Stimulated activated naive CD4-positive, alpha-beta T cell treated with Interleukin-2 at 50 U/mL for 16 hours (primary cell): ENCODE results near the gene HRH2.

Source experiments
- DNase-seq: peaks from one replicate; lab custom pipeline; 2025; lab: John Stamatoyannopoulos, UW

HRH2 gene

GRCh38 chr5:175677571-175677970 is 19.7 kb downstream of the HRH2 start:
- no peak for DNase-seq

DNA sequence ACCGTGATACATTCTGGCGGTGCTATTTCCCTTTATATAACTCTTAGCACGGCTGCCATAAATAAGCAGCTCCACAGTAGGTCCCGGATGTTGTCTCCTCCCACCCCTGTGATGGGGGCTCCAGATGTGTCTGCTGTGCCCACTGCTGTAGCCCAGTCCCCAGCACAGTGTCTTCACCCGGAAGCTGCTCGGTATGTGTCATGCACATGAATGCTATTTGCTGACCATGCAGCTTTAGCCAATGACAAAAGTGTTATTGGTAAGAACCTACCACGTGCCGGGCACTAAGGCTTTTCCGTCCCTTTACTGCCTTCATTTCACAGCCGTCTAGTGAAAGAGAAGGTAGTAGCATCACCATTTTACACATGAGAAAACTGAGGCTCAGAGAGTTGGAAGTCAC is 20.2 kb downstream of the HRH2 start:
- DNase-seq = no peak

- DNase-seq = no peak
Measured at GRCh38 chr5:175679411-175679810, 21.5 kb downstream of the HRH2 start.

DNA sequence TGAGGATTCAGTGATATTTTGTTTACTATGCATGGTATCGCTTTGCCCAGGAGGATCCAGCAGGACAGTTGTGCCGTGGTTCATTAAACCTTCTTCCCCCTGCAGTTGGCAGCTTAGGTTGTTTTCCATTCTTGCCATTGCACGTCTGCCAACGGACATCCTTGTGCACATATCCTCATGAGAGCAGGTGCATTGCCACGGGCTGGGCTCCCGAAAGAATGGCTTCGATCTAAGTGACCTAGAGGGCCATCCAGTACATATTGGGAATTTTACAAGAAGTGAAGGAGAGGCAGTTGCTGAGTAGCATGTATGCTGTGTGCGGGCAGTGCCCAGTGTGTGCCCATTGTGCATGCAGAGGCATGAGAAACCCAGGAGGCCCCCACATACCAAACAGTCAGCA is 22.1 kb downstream of the HRH2 start:
- DNase-seq = no peak

GRCh38 chr5:175680463-175680862 is 22.6 kb downstream of the HRH2 start:
- DNase-seq = no peak

GRCh38 chr5:175681045-175681967 is 23.4 kb downstream of the HRH2 start:
- no peak for DNase-seq

DNA sequence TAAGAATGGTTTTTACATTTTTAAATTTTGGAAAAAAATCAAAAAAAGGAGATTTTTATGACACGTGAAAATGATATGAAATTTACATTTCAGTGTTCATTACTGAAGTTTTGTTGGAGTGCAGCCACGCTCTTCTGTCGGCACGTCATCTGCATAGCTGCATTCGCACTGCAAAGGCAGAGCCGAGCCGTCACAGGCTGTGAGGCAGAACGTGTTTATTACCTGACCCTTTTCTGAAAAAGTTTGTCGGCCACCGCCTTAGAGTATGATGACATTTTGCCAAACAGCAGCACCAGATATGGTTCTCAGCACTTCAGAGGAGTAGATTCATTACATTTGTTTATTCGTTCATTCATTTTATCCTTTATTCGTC is 24.1 kb downstream of the HRH2 start:
- DNase-seq = no peak

DNA sequence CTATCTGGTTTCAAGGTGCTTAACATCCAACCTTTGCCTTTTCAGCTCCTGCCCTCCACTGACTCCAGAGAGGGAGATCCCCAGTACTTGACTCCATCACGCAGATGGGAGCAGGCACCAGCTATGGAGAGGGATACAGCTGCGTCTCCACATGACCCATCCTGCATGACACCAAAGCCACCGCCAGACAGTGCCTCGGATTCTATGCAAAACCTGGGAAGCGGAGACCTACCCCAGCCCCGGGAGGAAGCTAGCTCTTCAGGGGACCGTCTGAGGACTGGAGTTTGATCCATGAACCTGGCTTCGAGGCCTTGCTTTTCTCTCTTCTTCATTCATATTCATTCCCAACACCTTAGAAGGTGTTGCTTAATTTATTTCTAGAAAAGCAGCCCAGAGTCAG is 24.8 kb downstream of the HRH2 start:
- no peak for DNase-seq

DNA sequence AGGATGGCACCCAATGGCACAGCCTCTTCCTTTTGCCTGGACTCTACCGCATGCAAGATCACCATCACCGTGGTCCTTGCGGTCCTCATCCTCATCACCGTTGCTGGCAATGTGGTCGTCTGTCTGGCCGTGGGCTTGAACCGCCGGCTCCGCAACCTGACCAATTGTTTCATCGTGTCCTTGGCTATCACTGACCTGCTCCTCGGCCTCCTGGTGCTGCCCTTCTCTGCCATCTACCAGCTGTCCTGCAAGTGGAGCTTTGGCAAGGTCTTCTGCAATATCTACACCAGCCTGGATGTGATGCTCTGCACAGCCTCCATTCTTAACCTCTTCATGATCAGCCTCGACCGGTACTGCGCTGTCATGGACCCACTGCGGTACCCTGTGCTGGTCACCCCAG is 25.4 kb downstream of the HRH2 start:
- DNase-seq = no peak

DNA sequence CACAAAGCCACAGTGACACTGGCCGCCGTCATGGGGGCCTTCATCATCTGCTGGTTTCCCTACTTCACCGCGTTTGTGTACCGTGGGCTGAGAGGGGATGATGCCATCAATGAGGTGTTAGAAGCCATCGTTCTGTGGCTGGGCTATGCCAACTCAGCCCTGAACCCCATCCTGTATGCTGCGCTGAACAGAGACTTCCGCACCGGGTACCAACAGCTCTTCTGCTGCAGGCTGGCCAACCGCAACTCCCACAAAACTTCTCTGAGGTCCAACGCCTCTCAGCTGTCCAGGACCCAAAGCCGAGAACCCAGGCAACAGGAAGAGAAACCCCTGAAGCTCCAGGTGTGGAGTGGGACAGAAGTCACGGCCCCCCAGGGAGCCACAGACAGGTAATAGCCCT is 26.1 kb downstream of the HRH2 start:
- no peak for DNase-seq

DNA sequence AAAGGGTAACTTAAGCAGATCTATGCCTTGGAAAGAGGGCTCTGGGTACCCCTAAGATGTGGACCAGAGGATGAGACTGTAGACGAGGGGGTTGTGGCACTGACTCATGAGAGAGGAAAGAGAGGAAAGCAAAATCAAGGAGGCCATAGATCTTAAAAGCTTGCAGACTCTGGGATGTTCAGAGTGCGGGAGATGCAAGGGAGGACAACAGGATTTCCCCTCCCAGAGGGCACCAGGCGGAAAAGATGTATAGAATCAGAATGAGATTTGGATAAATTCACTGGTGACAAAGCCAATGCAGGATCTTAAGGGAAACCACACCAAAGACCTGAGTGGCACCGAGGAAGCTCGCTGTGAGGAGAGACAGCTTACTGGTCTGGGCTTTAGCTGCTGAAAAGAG is 27.1 kb downstream of the HRH2 start:
- no peak for DNase-seq

DNA sequence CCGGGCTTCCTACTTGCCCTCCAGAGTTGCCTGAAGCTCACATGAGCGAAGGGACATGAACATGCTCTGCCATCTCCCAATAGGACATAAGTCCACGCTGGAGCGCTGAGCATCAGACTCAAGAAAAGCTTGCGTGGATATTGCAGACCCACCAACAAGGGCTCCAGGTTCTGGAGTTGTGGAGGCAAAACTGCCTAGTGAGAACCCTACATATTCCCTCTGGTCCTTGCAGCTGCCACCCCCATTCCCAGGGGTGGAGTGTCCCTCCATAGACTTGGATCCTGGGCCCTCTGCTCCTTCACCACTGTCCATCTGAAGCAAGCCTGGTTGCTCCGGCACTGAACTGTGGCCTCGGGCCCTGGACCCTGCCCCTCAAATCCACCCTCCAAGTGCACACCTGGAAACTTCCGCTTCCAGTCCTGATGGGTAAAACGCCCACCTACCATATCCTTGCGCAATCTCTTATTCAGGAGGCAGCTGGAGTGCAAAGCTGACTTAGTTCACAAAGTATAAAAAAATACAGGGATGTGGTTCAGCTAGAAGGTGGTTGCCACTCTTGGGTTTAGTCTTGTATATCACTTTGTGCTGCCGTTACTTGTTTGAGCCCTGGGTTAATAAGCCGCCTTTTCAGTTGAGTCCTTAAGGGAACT is 28.0 kb downstream of the HRH2 start:
- DNase-seq = no peak

GRCh38 chr5:175686396-175686795 is 28.5 kb downstream of the HRH2 start:
- DNase-seq = no peak

GRCh38 chr5:175686826-175687225 is 29.0 kb downstream of the HRH2 start:
- DNase-seq = no peak

- no peak for DNase-seq
Measured at GRCh38 chr5:175687231-175687701, 29.4 kb downstream of the HRH2 start.

DNA sequence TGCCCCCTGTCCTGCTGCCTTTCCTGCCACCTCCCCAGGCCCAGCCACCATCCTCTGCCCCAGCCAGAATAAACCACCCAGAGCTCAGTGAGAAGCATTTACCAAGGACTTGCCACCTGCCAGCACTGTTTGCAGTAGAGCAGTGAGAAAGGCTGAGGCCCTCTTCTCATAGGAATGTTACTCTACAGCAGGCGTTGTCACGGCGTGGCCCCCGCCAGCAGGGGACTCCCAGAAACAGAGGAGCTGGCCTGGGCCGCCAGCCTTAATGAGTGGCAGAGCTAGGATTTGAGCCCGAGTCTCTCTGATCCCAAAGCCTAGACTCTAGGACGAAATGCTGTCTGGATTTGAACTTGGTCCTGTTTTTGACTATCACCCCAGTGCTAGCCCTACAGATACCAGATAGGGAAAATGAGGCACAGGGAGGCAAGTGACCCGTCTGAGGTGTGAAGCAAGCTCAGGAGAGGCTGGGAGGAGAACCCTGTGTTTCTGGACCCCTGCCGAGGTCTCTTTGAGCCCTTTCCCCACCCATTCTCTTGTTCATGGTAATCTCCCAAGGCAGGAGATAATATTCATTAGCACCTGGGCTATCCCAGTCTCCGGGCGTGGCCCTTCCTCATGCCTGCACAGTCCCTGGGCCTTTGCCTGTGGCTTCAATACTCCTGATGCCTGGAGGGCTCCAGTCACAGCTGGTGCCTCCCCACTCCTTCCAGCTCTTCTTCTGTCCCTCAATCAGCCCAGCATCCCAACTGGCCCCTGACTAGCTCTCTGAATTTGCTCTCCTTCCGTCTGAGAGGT is 30.7 kb downstream of the HRH2 start:
- DNase-seq = no peak

GRCh38 chr5:175689147-175689991 is 31.5 kb downstream of the HRH2 start:
- DNase-seq = no peak

- no peak for DNase-seq
Measured at GRCh38 chr5:175690025-175690424, 32.2 kb downstream of the HRH2 start.

DNA sequence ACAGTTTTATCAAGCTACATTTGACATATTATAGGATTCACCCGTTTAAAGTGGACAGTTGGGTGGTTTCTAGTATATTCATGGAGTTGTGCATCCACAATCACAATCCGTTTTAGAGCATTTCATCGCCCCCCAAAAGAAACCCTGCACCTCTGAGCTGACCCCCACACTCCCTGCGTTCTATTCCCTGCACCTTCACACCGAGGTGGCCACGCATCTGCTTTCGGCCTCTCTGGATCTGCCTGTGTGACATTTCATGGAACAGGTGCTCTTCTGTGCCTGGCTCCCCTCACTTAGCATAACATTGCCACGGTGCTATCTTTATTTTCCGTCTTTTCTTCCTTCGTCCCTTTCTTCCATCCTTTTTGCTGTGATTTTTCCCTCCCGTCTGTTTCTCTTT is 32.7 kb downstream of the HRH2 start:
- DNase-seq = no peak

DNA sequence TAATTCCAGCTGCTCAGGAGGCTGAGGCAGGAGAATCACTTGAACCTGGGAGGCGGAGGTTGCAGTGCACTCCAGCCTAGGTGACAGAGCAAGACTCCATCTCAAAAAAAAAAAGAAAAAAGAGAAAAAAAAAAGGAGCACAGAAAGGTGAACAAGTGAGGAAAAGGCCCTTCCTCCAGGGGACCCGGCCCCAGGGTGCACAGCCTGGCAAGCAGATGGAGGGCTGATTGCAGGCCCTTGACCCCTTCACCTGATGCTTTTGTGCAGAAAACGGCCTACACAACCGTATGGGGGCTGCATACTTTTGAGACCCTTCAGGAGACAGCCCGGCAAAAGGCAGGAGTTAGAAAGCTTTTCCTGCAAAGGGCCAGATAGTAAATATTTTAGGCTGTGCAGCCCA is 33.9 kb downstream of the HRH2 start:
- DNase-seq = no peak

GRCh38 chr5:175692235-175692995 is 34.5 kb downstream of the HRH2 start:
- DNase-seq = no peak
